ENCODE results near the gene ARID4B.

Gene ARID4B

GRCh38 chr1:235127732-235128455 is 200.1 kb downstream of the ARID4B start:
- Mint-ChIP-seq H3K4me1 (ENCODE audit: low read depth) (peaks cover 58% of the 10 kb centered on the region), H3K36me3 (ENCODE audit: low read depth) (peaks cover 90% of the 10 kb centered on the region), H3K9me3 (no peaks in the 10 kb centered on the region), H3K27me3 (no peaks in the 10 kb centered on the region), H3K4me3 (peak overlapping the region; percentile 99), H3K27ac (peak overlapping the region; percentile 99)
- DNase-seq: peak; percentile 51

- DNase-seq: no peak
- Mint-ChIP-seq H3K27me3 (no peaks in the 10 kb centered on the region), H3K36me3 (ENCODE audit: low read depth) (peaks cover 90% of the 10 kb centered on the region), H3K27ac (peak overlapping the region; percentile 99), H3K4me1 (ENCODE audit: low read depth) (peaks cover 60% of the 10 kb centered on the region), H3K9me3 (no peaks in the 10 kb centered on the region), H3K4me3 (peak overlapping the region; percentile 99)
Measured at GRCh38 chr1:235127203-235127602, 200.8 kb downstream of the ARID4B start.

- no peak for DNase-seq
- Mint-ChIP-seq H3K27ac (peak overlapping the region; percentile 81), H3K27me3 (no peaks in the 10 kb centered on the region), H3K4me3 (peak overlapping the region; percentile 99), H3K4me1 (ENCODE audit: low read depth) (peaks cover 65% of the 10 kb centered on the region), H3K9me3 (no peaks in the 10 kb centered on the region), H3K36me3 (ENCODE audit: low read depth) (peaks cover 91% of the 10 kb centered on the region)
Measured at GRCh38 chr1:235124665-235125064, 203.3 kb downstream of the ARID4B start.

GRCh38 chr1:235124111-235124510 is 203.9 kb downstream of the ARID4B start:
- DNase-seq: no peak
- Mint-ChIP-seq H3K27ac (peak overlapping the region; percentile 81), H3K9me3 (no peaks in the 10 kb centered on the region), H3K27me3 (no peaks in the 10 kb centered on the region), H3K4me3 (peak overlapping the region; percentile 99), H3K36me3 (ENCODE audit: low read depth) (peaks cover 96% of the 10 kb centered on the region), H3K4me1 (ENCODE audit: low read depth) (peaks cover 66% of the 10 kb centered on the region)

GRCh38 chr1:235122348-235122747 is 205.6 kb downstream of the ARID4B start:
- H3K36me3 Mint-ChIP-seq (ENCODE audit: low read depth): peaks cover 97% of the 10 kb centered on the region
- peak overlapping the region; percentile 81 for H3K27ac Mint-ChIP-seq
- H3K4me1 Mint-ChIP-seq (ENCODE audit: low read depth): peaks cover 65% of the 10 kb centered on the region
- H3K27me3 Mint-ChIP-seq: no peaks in the 10 kb centered on the region
- no peak for DNase-seq
- H3K4me3 Mint-ChIP-seq: no peak overlapping the region
- no peaks in the 10 kb centered on the region for H3K9me3 Mint-ChIP-seq
